Mesenchymal stem cell (in vitro differentiated cells and primary cell): ENCODE measurements around the gene LRATD1.

Experiments
- DNase-seq: peaks from one replicate; pipeline ENCODE4 v3.0.0-alpha.2; 2013
- H2AFZ ChIP-seq: one replicate; pipeline ENCODE4 v1.6.1; 2013; ENCODE audit warnings: low read depth, mild to moderate bottlenecking, control low read depth, inconsistent platforms, low read length, moderate library complexity
- H2AK5ac ChIP-seq: 2 replicates; pipeline ENCODE4 v1.6.1; 2013; ENCODE audit warnings: low read length, moderate library complexity, mild to moderate bottlenecking, inconsistent platforms; ENCODE audit not compliant: severe bottlenecking
- H2BK120ac ChIP-seq: one replicate; pipeline ENCODE4 v1.6.1; 2013; ENCODE audit warnings: low read depth, mild to moderate bottlenecking, inconsistent platforms, low read length, moderate library complexity
- H2BK12ac ChIP-seq, 2 experiments: one replicate each; pipeline ENCODE4 v1.6.1; 2013; ENCODE audit warnings: inconsistent platforms in 2 of 2, low read length in 2 of 2, mild to moderate bottlenecking in 2 of 2, moderate library complexity in 2 of 2, control low read depth in 1 of 2
- H2BK15ac ChIP-seq: one replicate; pipeline ENCODE4 v1.6.1; 2013; ENCODE audit warnings: mild to moderate bottlenecking, low read depth, inconsistent platforms; ENCODE audit not compliant: poor library complexity, severe bottlenecking
- H2BK5ac ChIP-seq: 2 replicates; pipeline ENCODE4 v1.6.1; 2013; ENCODE audit warnings: low read depth, mild to moderate bottlenecking, low read length, control low read depth, inconsistent platforms; ENCODE audit not compliant: poor library complexity, severe bottlenecking
- H3K14ac ChIP-seq, 2 experiments: one replicate each; pipeline ENCODE4 v1.6.1; 2013; ENCODE audit warnings: inconsistent platforms in 2 of 2, low read length in 2 of 2, control low read depth in 1 of 2, mild to moderate bottlenecking in 1 of 2, moderate library complexity in 1 of 2
- H3K18ac ChIP-seq, 2 experiments: one replicate each; pipeline ENCODE4 v1.6.1; 2013; ENCODE audit warnings: inconsistent platforms in 2 of 2, low read length in 2 of 2, control low read depth in 1 of 2, low read depth in 1 of 2, mild to moderate bottlenecking in 1 of 2
- H3K23ac ChIP-seq, 2 experiments: one replicate each; pipeline ENCODE4 v1.6.1; 2013; ENCODE audit warnings: inconsistent platforms in 2 of 2, low read length in 2 of 2, mild to moderate bottlenecking in 2 of 2, moderate library complexity in 2 of 2, control low read depth in 1 of 2
- H3K27ac ChIP-seq: 2 replicates; pipeline ENCODE4 v1.5.1; 2013; ENCODE audit warnings: mild to moderate bottlenecking, moderate library complexity, low read length, control low read depth, inconsistent platforms; ENCODE audit not compliant: poor library complexity, severe bottlenecking
- H3K27me3 ChIP-seq, 2 experiments: 2 replicates each; pipeline versions ENCODE4 v1.6.1 to v1.7.0; 2013; ENCODE audit warnings: low read length in 2 of 2, mild to moderate bottlenecking in 2 of 2, moderate library complexity in 2 of 2, control low read depth in 1 of 2, inconsistent platforms in 1 of 2; ENCODE audit not compliant: control insufficient read depth in 1 of 2, insufficient read depth in 1 of 2
- H3K36me3 ChIP-seq, 2 experiments: 2 replicates each; pipeline versions ENCODE4 v1.6.1 to v1.7.0; 2013; ENCODE audit warnings: low read length in 2 of 2, control low read depth in 1 of 2, inconsistent platforms in 1 of 2, low read depth in 1 of 2, mild to moderate bottlenecking in 1 of 2; ENCODE audit not compliant: insufficient read depth in 2 of 2, control insufficient read depth in 1 of 2
- H3K4ac ChIP-seq, 2 experiments: one replicate each; pipeline ENCODE4 v1.6.1; 2013; ENCODE audit warnings: inconsistent platforms in 2 of 2, low read length in 2 of 2, mild to moderate bottlenecking in 2 of 2, moderate library complexity in 2 of 2, control low read depth in 1 of 2, low read depth in 1 of 2
- H3K4me1 ChIP-seq: 2 replicates; pipeline ENCODE4 v1.6.1; 2013; ENCODE audit warnings: low read depth, low read length, control low read depth; ENCODE audit not compliant: control insufficient read depth, insufficient read depth
- H3K4me2 ChIP-seq: 2 replicates; pipeline ENCODE4 v1.6.1; 2013; ENCODE audit warnings: low read length, mild to moderate bottlenecking, inconsistent platforms; ENCODE audit not compliant: poor library complexity, severe bottlenecking
- H3K4me3 ChIP-seq, 2 experiments: 2 replicates each; pipeline versions ENCODE4 v1.5.1 to v1.7.0; 2013; ENCODE audit warnings: low read length in 2 of 2, mild to moderate bottlenecking in 2 of 2, control low read depth in 1 of 2, low read depth in 1 of 2; ENCODE audit not compliant: insufficient read depth in 1 of 2
- H3K79me1 ChIP-seq: replicated peaks from 2 replicates; pipeline ENCODE4 v1.6.1; 2013; ENCODE audit warnings: mild to moderate bottlenecking, control low read depth, low read length, inconsistent platforms; ENCODE audit not compliant: poor library complexity, severe bottlenecking
- H3K9ac ChIP-seq: 2 replicates; pipeline ENCODE4 v1.7.0; 2013; ENCODE audit warnings: mild to moderate bottlenecking, low read length, moderate library complexity
- H3K9me3 ChIP-seq: 2 replicates; pipeline ENCODE4 v1.7.0; 2013; ENCODE audit warnings: mild to moderate bottlenecking, low read length; ENCODE audit not compliant: control insufficient read depth
- H4K8ac ChIP-seq: one replicate; pipeline ENCODE4 v1.6.1; 2013; ENCODE audit warnings: inconsistent platforms, mild to moderate bottlenecking, low read length, moderate library complexity
- H4K91ac ChIP-seq: one replicate; pipeline ENCODE4 v1.6.1; 2013; ENCODE audit warnings: mild to moderate bottlenecking, low read length, inconsistent platforms
- WGBS: methylation state at CpG from one replicate; pipeline ENCODE4 v1.1.7; 2013; ENCODE audit warnings: mixed read lengths; 5-methylcytosine and 5-hydroxymethylcytosine counted together

The LRATD1 gene

DNA sequence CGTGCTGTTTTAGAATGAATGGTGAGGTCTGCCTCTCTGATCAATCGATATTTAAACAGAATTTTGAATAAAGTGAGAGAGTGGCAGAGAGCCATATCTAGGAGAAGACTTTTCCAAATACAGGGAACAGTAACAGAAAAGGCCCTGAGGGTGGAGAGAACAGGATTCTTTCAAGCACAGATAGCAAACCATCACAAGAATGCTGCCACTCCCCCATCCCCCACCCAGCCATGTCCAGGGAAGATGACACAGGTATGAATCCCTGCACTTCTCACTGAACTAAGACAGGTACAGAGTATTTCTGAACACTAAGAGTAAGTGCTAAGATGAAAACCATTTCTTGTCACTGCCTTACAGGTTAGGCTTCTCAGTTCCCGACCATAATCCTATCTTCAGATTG, 23.6 kb downstream of the LRATD1 start:
- no peak overlapping the region for H3K27ac ChIP-seq
- no peak overlapping the region for H3K23ac ChIP-seq
- H3K4me2 ChIP-seq: no peak overlapping the region
- H2BK5ac ChIP-seq: no peak overlapping the region
- no peak overlapping the region for H3K4me3 ChIP-seq
- H3K18ac ChIP-seq: no peak overlapping the region
- no peak overlapping the region for H4K8ac ChIP-seq
- no peak overlapping the region for H4K91ac ChIP-seq
- H3K36me3 ChIP-seq: no peaks in the 10 kb centered on the region
- no peak overlapping the region for H2AK5ac ChIP-seq
- 58% methylated on average over 2 of the region's 3 CpGs for WGBS
- no peaks in the 10 kb centered on the region for H3K4me1 ChIP-seq
- H3K9ac ChIP-seq: no peak overlapping the region
- H3K14ac ChIP-seq: no peak overlapping the region
- H2BK15ac ChIP-seq: no peak overlapping the region
- H2BK12ac ChIP-seq: no peak overlapping the region
- no peak overlapping the region for H2AFZ ChIP-seq
- H3K27me3 ChIP-seq: no peaks in the 10 kb centered on the region
- H2BK120ac ChIP-seq: no peak overlapping the region
- no peak for DNase-seq
- no peaks in the 10 kb centered on the region for H3K79me1 ChIP-seq
- H3K4ac ChIP-seq: no peak overlapping the region
- no peaks in the 10 kb centered on the region for H3K9me3 ChIP-seq

DNA sequence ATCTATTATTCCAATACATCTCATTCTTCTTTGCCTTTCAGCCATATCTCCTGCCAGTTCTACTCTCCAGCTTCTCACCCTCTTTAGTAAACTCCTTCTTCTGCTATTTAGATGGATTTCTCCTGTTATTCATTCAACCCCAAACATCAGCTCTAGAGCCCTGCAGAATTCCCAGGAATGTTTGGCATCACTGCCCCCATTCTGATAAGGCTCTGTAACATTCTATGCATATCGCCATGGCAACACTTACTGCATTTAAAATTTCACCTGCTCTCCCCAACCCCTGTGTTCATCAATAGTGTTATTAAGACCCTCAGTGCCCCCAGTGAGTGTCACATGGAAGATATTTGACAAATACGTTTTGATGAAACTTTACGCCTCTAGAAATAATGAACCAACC, 28.6 kb downstream of the LRATD1 start:
- Histone ChIP-seq H3K9me3 (no peaks in the 10 kb centered on the region), H3K4me2 (no peak overlapping the region), H3K4me1 (no peaks in the 10 kb centered on the region), H4K8ac (no peak overlapping the region), H3K4ac (no peak overlapping the region), H3K9ac (no peak overlapping the region), H3K18ac (no peak overlapping the region), H2AFZ (no peak overlapping the region), H3K27me3 (no peaks in the 10 kb centered on the region), H2AK5ac (no peak overlapping the region), H3K79me1 (no peaks in the 10 kb centered on the region), H2BK15ac (no peak overlapping the region), H3K27ac (no peak overlapping the region), H2BK12ac (no peak overlapping the region), H3K23ac (no peak overlapping the region), H2BK120ac (no peak overlapping the region), H3K4me3 (no peak overlapping the region), H4K91ac (no peak overlapping the region), H2BK5ac (no peak overlapping the region), H3K14ac (no peak overlapping the region), H3K36me3 (no peaks in the 10 kb centered on the region)
- 79% methylated on average over 2 of the region's 3 CpGs for WGBS
- DNase-seq: no peak

DNA sequence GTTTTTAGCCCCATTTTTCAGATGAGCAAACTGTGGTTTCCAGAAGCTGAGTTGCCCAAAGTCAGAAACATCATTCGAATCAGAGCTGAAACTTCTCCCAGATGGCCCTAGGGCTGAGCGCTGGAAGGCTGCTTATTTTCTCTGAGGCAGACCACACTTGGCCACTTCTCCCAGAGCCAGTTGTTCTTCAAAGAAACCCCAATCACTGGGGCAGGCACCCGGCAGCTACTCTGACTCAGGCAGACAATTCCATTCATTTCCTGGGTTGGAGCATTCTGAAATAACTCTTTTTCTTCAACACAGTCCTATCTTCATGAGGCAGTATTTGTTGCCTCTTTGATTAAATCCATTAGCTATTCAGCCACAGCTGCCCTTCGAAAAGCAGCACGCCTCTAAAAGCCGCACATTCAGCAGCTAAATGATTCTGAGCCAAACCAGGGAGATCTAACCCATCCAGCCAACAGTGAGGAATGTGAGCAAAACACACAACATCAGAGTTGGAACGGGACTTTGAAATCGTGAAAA, 40.9 kb downstream of the LRATD1 start:
- Histone ChIP-seq H3K27ac (no peak overlapping the region), H3K18ac (no peak overlapping the region), H3K27me3 (no peaks in the 10 kb centered on the region), H3K4me2 (no peak overlapping the region), H2BK5ac (no peak overlapping the region), H2BK15ac (no peak overlapping the region), H3K4ac (no peak overlapping the region), H3K14ac (no peak overlapping the region), H3K23ac (no peak overlapping the region), H2BK120ac (no peak overlapping the region), H2AK5ac (no peak overlapping the region), H3K9me3 (no peaks in the 10 kb centered on the region), H3K36me3 (no peaks in the 10 kb centered on the region), H3K9ac (no peak overlapping the region), H3K4me1 (no peaks in the 10 kb centered on the region), H2BK12ac (no peak overlapping the region), H3K79me1 (no peaks in the 10 kb centered on the region), H2AFZ (no peak overlapping the region), H4K91ac (no peak overlapping the region), H3K4me3 (no peak overlapping the region), H4K8ac (no peak overlapping the region)
- no peak for DNase-seq
- 78% methylated on average over 8 of the region's 8 CpGs for WGBS

DNA sequence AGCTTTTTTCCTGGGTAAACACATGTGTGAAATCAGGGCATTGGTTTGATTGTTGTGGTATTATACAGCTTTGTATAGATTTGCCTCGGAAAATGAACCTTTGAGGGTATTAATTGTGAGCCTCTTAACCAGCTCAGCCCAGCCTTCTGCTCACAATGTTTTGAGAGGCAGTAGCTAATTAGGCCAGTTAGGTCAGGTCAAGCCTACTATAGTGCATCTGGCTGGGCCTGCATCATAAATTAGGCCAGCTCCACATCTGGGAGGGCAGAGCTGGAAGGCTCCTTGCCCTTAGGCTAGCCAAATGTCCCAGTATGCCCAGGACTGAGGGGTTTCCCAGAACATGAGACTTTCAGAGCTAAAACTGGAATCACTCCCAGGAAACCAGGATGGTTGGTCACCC, 43.0 kb downstream of the LRATD1 start:
- WGBS: 38% methylated on average over 1 of the region's 1 CpG
- Histone ChIP-seq H3K36me3 (no peaks in the 10 kb centered on the region), H3K14ac (no peak overlapping the region), H2BK12ac (no peak overlapping the region), H2BK5ac (no peak overlapping the region), H3K4me2 (no peak overlapping the region), H4K8ac (no peak overlapping the region), H3K23ac (no peak overlapping the region), H2AK5ac (no peak overlapping the region), H2BK15ac (no peak overlapping the region), H3K9ac (no peak overlapping the region), H3K9me3 (no peaks in the 10 kb centered on the region), H2BK120ac (no peak overlapping the region), H3K79me1 (no peaks in the 10 kb centered on the region), H3K4ac (no peak overlapping the region), H3K4me1 (no peaks in the 10 kb centered on the region), H3K18ac (no peak overlapping the region), H3K27ac (no peak overlapping the region), H4K91ac (no peak overlapping the region), H3K27me3 (no peaks in the 10 kb centered on the region), H3K4me3 (no peak overlapping the region), H2AFZ (no peak overlapping the region)
- no peak for DNase-seq
